NCI-H2227 treated with DMSO at 0.1 percent for 48 hours (cell line): Measurements from ENCODE around the gene PRXL2C.
"Not testable (repeated sequence)": the region's sequence is repeated elsewhere in the genome, so short reads cannot be mapped to it uniquely, and the experiment has no call there.

Experiments
- DNase-seq: peaks from one replicate; lab custom pipeline; 2025; lab: John Stamatoyannopoulos, UW

Gene PRXL2C

GRCh38 chr9:96655198-96655851, at the start of gene PRXL2C:
Gene PRXL2C (minus strand): TSS chr9:96655317. CDS start chr9:96655281, 36 bp downstream.
- DNase-seq, result peak; percentile 21

- DNase-seq, result not testable (repeated sequence)
Observed at GRCh38 chr9:96700721-96701375, 45.7 kb upstream of the PRXL2C start.

GRCh38 chr9:96691326-96691725, 36.2 kb upstream of the PRXL2C start:
- no peak for DNase-seq

DNA sequence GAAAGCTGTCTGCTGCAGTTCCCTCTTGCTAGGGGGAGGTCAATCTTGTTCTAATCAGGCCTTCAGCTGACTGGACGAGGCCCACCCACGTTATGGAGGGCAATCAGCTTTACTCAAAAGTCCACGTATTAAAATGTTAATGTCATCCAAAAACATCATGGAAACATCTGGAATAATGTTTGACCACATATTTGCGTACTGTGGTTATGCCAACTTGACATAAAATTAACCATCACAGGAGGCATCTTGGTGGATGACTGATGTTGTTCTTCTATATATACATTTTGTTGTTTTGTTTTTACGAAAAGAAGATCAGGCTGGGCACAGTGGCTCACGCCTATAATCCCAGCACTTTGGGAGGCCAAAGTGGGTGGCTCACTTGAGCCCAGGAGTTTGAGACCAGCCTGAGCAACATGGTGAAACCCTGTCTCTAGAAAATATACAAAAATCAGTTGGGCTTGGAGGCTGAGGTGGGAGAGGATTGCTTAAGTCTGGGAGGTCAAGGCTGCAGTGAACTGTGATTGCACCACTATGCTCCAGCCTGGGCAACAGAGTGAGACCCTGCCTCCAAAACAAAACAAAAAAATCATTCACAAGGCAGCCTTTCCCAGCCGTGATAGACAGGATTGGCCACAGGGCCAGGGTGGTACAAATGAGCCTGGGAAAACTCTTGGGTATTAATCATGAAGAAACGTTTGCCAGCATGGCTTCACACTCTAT, 33.8 kb upstream of the PRXL2C start:
- DNase-seq, result no peak

DNA sequence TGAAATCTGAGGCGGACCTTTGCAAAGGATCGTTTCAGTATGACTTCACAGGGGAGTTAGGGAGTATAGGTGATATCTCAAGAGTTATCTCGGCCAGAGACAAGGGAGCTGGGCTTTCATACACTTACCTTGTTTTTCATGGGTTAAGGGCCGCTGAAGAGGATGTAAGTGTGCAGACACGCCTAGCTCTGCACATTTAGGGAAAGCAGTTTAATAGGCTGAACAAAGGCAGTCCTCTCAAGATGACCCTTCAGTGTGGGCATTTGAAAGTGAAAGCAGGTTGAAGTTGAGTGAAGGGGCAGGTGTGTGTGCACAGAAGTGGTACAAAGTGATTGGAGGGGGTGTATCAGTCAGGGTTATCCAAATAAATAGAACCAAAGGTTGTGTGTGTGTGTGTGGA, 33.1 kb upstream of the PRXL2C start:
- DNase-seq, result no peak

- peak; percentile 19 for DNase-seq
Observed at GRCh38 chr9:96686638-96687335, 31.7 kb upstream of the PRXL2C start.

DNA sequence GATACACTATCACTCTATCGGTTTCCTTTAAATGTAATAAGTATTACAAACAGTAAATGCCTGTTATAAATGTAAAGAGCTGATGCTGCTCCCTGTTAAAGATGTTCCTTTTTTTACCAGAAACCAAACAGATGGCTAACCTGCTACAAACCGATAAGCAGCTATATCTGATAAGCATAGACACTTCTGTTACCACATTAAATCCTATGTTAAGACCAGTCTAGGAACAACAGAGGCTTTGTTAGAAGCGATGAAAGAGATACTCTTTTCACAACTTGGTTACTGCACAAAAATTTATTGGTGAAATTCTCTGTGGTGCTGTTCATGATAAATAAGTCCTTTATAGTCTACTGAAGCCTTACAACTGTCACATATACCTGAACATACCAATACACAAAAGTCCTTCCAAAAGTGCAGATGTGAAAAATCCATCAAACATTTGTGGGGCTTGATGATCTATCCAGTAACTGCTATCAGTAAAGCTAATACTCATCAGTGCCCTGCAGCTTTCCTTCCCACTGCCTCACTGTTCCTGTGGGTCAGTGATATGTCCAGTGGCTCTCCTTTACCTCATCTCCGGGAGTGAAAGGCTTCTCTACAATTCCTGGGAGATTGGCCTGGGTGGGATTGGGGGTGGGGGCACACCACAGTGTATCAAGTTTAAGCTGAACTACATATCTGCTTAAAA, 25.8 kb upstream of the PRXL2C start:
- DNase-seq, result no peak

DNA sequence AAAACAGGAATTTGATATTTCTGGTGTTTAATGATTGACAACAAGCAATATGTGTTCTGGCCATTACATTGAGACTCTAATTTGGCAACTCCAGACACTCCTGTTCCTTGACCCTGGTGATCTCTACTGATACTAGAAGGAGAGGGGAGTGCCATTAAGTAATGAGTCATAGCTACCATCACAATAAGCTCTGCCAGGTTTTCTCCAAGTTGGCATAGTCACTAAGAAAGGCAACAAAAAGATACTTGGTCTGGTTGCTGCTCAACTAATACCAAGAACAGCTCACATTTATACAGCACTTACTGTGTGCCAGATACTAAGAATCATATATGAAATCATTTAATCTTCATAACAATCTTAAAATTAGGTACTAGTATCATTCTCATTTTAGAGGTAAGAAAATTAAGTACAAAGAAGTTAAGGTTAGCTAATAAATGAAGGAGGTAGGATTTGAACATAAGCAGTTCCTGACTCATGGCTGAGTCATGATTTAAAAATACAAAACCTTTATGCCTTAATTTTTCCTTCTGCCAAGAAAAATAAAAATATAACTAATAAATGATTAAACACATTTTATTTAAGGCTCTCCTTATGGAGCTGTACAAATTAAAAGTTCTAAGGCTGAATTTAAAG, 19.9 kb upstream of the PRXL2C start:
- no peak for DNase-seq

DNA sequence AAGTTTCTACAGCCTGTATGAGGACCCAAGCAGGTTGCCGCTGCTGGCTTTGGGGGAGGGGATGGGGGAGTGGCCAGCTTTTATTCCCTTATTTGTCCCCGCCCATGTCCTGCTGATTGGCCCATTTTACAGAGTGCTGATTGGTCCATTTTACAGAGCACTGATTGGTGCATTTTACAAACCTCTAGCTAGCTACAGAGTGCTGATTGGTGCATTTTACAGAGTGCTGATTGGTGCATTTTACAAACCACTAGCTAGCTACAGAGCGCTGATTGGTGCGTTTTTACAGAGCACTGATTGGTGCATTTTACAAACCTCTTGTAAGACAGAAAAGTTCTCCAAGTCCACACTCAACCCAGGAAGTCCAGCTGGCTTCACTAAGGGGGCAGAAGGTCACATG, 18.7 kb upstream of the PRXL2C start:
- not testable (repeated sequence) for DNase-seq

DNA sequence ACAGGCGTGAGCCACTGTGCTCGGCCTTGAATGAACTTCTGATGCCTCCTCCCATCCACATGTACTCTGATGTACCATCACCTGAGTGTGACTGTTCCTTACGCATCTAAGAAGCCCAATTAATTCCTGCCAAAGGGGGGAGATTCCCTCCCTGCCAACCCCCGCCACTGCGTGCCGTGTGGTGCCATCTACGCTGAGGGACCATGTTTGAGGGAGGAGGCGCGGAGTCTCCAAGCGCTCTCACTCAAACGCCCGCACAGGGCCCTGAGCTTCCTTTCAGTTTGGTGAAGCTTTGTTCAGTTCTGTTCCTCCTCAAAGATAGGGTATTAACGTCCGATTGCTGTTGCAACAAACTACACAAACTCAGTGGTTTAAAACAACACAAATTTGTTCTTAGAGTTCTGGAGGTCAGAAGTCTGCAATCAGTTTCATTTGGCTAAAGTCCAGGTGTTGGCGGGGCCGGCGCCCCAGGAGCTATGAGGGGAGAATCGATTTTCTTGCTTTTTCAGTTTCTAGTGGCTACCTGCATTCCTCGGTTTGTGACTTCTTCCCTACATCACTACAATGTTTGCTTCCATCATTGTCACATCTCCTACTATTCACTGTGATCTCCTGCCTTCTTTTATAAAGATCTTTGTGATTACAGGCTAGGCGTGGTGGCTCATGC, 13.9 kb upstream of the PRXL2C start:
- no peak for DNase-seq

- no peak for DNase-seq
Observed at GRCh38 chr9:96667363-96667728, 12.2 kb upstream of the PRXL2C start.

- not testable (repeated sequence) for DNase-seq
Observed at GRCh38 chr9:96666653-96667362, 11.7 kb upstream of the PRXL2C start.

GRCh38 chr9:96665789-96666188, 10.7 kb upstream of the PRXL2C start:
- no peak for DNase-seq

GRCh38 chr9:96663506-96664120, 8.5 kb upstream of the PRXL2C start:
- no peak for DNase-seq

- no peak for DNase-seq
Observed at GRCh38 chr9:96661711-96662110, 6.6 kb upstream of the PRXL2C start.

DNA sequence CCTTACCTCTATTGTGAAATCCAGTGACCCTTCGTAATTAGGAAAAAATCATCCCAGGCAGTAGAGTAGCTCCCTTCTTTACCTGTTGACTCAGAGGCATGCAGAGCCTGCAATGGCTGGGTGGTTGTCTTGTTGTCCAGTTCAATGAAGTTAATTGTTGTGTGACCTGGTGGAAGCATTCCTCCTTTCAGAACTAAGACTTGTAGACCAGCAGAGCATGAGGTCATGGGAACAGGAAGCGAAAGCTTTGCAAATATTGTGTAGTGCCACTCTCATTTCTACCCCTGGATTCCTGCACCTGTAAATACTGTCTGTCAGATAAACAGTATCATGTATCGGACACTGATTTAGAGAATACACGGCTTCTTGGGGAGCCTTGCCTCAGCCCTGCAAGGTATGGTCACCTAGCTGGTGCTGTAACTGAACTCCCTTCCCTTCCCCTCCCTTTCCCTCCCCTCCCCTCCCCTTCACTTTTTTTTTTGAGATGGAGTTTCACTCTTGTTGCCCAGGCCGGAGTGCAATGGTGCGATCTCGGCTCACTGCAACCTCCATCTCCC, 5.7 kb upstream of the PRXL2C start:
- DNase-seq, result no peak

GRCh38 chr9:96654450-96655197, 493 bp downstream of the PRXL2C start:
- peak; percentile 68 for DNase-seq

DNA sequence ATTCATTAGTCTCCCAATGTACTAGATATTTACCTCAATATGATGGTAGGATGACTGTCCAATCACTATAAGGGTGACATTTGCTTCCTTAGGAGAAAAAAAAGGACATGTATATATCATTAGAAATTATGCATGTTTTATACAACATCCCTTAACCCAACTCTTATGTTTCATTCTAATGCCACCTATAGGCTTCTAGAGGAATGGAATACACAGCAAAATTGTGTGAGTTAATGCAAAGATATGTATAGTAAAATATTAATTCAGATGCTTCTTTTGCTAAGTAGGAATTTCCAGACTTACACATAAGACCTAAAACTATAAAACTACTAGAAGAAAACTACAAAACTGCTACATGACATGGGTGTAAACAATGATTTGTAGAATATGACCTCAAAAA, 3.5 kb downstream of the PRXL2C start:
- DNase-seq, result no peak
